B cell (primary cell): ENCODE data around the gene RILPL2.

Source experiments
- EZH2 ChIP-seq: IDR thresholded peaks from 2 replicates; pipeline ENCODE4 v1.6.1; 2012; ENCODE audit warnings: borderline replicate concordance, low read depth, mild to moderate bottlenecking, moderate library complexity, low read length; ENCODE audit not compliant: insufficient read depth, poor library complexity, severe bottlenecking
- TF ChIP-seq, protein P1 (sequence below): fragments of 200-600 bp; IDR thresholded peaks from one replicate; pipeline ENCODE4 v1.8.0; 2022; ENCODE audit warnings: antibody characterized with exemption, mild to moderate bottlenecking

DNA sequence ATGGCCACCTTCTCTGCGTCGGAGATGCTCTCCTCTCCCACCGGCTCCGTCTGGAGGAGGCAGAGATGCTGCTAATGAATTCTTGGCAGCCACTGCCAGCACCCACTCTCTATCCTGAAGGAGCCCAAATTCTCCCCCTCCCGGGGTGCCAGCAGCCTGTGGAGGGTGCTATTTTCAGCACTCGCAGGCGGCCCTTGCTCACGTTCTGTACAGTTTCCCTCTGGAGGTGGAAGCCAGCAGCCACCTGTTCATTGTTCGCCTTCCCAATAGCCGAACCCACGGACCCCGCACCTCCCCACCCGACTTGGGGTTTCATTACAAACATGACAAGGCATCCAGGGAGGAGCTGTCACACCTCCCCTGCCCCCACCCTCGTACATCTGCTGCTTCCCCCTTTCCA, 49.3 kb upstream of the RILPL2 start:
- TF ChIP-seq, protein P1, sequence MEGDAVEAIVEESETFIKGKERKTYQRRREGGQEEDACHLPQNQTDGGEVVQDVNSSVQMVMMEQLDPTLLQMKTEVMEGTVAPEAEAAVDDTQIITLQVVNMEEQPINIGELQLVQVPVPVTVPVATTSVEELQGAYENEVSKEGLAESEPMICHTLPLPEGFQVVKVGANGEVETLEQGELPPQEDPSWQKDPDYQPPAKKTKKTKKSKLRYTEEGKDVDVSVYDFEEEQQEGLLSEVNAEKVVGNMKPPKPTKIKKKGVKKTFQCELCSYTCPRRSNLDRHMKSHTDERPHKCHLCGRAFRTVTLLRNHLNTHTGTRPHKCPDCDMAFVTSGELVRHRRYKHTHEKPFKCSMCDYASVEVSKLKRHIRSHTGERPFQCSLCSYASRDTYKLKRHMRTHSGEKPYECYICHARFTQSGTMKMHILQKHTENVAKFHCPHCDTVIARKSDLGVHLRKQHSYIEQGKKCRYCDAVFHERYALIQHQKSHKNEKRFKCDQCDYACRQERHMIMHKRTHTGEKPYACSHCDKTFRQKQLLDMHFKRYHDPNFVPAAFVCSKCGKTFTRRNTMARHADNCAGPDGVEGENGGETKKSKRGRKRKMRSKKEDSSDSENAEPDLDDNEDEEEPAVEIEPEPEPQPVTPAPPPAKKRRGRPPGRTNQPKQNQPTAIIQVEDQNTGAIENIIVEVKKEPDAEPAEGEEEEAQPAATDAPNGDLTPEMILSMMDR, result no peak
- TF ChIP-seq EZH2, result no peak
